ENCODE results near the gene SNX25.
A peak's percentile ranks its signal among the peaks of the same experiment; 100 is the strongest.
"Not testable (repeated sequence)": the region's sequence is repeated elsewhere in the genome, so short reads cannot be mapped to it uniquely, and the experiment has no call there.

Gene SNX25

DNA sequence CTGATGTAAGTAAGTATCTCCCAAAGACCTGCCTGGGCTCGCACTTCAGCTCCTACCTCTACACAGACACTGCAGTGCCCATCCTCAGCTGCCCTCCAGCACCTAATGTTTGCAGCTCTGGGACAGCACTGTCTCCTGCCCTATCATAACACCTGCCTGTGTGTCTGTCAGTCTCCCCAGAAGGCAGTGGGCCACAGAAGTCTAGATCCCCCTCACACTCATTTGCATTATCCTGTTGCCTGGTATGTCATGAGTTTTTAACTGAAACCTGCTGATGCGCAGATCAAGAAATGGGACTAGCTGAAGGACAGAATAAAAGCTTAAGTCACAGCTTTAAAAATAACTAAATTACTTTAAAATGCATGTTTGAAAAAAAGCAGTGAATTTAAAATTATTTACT, 143.3 kb downstream of the SNX25 start:
- DNase-seq: no peak

DNA sequence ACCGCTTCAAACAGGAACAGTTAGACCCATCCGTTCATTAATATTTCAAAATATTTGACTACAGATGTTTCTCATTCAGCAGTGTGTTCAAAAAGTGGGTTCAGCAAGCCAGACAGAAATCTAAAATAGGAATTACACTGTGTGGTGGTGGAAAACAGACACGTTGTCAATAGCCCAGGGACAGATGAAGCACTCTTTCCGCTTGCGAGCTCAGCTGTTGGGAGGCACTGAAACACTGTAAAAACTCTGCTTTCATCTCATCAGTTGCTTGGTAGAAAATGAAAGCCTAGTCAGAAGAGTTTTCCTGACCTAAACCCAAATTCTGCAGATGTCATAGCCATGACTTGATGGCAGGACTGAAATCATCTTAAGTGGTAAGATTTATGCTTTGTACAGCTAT, 147.8 kb downstream of the SNX25 start:
- DNase-seq: peak; percentile 30

DNA sequence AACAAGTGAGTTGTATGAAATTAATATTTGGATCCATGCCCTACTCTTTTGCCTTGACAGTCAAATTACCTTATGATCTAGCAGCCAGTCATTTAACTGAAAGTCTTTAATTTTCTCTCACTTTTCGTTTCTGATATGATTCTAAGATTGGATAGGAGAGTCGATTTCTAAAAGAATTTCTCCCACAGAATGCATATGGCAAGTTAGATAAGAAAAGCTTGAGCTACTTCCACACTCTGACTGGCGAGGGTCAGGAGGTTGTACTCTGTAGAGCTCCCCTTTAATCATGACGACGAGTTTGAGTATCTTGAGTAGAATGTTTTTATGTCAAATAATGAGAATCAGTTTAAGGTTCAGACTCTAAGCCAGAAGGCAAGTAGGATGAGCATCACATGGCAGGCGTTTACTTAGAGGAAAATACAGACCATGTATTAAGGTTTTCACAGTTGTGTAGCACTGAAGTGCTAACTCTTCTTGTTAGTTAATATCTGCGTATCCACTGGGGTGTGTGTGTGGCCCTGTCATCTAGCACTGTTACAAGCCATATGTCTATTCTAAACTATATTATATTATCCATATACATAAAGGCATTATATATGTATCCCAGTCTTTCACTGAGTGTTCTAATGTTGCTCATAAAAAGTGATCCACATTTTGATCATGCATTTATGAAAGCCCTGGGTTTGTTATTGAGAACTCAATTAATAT, 148.5 kb downstream of the SNX25 start:
- no peak for DNase-seq

DNA sequence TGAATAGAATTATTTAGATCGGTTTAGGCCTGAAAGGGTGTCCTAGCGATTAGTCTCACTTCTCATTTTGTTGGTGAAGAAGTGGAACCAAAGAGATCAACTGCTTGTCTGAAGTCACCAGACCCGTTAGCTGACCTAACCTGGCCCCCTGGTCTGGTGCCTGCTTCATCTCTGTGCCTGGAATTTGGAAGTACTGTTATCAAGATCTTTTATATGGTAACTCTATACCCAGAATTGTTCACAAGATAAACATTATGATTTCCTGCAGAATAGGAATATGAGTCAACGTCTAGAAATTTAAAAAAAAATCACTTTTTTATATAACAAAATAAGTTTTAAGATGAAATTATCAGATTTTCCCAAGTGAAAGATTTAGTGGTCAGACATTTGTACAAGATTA, 149.1 kb downstream of the SNX25 start:
- no peak for DNase-seq

DNA sequence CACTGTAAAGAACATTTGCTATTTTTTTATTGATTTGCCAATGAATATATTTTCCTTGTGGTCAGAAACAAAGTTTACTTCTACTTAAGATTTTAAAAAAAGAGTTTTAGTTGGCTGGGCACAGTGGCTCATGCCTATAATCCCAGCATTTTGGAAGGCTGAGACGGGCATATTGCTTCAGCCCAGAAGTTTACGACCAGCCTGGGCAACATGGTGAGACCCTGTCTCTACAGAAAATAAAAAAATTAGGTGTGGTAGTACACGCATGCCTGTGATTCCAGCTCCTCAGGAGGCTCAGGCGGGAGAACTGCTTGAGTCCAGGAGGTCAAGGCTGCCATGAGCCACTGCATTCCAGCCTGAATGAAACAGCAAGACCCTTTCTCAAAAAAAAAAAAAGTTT, 149.6 kb downstream of the SNX25 start:
- DNase-seq: no peak

DNA sequence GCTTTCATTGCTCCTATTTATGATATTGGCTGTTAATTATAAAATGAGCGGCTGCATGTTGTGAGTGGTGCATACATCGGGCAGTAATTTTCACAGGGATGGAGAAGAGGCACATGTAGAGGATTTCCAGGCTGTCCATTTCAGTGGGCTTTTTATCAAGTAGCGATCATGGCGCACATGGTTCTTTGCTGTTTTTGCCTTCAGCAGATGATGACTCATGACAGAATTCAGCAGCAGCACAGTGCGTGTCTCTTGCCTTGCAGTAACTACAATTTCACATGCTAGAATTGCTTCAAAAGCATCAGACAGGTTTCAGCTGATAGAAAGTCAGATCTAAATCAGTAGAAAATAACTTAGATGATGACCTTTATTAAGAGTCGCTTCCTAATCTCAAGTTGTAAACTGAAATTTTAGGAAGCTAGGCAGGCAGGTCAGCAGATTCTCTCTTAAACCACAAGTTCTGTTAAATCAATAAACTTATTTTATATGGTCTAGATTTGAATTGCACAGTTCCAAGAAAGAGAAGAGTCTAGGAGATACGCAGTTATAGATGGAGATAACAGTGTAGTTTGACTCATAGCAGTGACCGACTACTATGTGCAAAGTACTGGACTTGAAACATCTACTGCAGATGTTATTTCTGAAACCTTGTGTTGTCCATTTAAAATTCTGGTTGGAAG, 150.5 kb downstream of the SNX25 start:
- DNase-seq: no peak

DNA sequence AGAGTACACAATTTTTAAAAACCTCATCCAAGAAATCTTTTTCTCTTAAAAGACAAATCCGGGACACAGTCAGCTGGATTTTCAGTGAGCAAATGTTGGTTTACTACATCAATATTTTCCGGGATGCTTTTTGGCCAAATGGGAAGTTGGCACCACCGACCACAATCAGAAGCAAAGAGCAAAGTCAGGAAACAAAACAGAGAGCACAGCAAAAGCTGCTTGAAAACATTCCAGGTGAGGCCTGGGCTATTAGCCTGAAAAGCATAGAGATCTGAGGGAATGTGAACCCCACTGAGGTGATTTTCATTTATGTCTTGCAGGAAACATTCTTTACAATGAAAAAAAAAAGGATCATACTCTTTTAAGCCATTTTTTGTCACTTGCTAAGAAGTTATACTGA, 152.5 kb downstream of the SNX25 start:
- no peak for DNase-seq

DNA sequence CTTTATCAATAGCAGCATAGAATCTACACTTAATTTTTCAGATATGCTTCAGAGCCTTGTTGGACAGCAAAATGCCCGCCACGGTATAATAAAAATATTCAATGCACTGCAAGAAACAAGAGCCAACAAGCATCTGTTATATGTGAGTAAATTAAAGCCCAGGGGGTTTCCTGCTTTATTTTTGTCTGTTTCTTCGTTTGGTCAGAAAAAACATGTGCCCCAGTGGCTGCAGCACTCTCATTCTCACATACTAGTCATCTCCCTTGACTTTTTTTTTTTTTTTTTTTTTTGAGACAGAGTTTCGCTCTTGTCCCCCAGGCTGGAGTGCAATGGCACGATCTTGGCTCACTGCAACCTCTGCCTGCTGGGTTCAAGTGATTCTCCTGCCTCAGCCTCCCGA, 153.2 kb downstream of the SNX25 start:
- DNase-seq: not testable (repeated sequence)

DNA sequence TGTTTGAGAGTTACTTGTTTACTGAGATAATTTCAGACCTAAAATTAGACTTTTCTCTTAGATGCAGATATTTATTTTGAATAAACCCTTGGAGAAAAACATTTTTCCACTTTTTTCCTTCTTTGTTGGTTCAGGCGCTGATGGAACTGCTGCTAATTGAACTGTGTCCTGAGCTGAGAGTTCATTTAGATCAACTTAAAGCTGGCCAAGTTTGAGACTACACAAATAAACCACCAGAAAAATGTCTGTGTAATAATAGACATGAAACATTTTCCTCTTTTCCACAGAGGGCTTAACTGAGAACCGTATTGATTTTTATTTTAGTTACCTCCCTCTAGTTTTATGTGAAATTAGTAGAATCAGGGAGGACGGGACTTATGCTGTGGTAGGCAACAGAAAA, 153.9 kb downstream of the SNX25 start:
- no peak for DNase-seq

DNA sequence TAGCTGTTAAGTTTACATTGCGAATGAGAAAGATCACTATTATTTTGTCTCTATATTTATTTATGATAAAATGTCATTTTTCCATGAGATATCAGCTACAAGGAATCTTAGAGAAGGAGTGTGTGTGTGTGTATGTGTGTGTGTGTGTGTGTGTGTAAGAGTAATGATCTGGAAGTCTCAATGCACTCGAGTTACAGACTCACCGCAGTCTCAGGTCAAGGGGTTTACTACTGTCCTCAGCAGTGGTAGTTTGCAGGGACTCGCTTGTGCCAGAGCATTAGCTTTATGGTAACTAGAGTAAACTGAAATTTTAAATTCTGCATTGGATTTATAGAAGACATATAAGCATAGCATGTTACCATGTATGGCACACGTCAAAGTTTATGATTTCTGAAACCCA, 155.5 kb downstream of the SNX25 start:
- DNase-seq: no peak

DNA sequence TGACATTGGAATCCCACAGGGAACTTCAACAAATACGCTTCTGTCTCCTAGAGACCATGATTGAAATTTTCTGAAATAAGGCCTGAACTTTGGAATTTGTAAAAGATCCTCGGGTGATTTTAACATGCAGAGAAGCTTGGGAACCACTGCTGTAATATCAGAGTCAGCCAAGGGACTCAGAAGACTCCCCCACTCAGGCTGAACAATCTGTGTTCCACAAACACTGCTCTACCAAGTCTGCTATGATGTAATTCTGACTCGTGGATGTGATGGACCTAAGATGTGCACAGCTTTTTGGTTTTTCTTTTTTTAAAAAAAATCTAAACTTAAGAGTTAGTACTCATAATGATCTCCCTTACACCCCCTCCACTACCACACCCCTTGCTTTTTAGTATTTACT, 160.3 kb downstream of the SNX25 start:
- no peak for DNase-seq

DNA sequence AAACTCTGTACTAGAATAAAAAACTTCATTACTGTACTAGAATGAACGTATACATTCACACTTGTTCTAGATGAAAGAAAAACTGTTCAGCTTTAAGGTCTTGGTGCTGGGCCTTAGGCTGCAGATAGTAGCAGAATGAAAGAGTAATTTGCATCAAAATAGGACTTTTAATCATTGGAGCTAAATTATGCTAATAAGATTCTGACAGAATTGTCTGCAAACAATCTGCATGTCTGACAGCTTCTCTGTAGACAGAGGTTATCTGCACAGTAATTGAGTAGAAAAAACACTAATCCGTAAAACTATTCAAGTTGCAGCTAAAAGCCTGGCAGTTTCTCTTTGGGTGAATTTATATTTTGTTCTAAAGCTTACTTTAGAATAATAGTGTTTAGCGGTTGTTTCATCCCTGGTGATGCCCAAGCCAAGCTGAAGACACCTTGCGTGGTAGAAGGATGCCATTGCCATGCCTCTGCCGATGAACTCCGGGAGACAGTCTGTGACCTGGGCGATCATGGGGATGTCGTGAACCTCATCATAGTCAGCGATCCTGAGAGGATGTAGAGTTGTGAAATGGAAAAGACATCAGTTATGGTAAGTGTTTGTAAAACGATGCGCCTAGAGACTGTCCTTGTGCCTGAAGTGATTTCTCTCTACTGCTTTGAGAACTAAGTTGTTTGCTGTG, 161.0 kb downstream of the SNX25 start:
- no peak for DNase-seq

DNA sequence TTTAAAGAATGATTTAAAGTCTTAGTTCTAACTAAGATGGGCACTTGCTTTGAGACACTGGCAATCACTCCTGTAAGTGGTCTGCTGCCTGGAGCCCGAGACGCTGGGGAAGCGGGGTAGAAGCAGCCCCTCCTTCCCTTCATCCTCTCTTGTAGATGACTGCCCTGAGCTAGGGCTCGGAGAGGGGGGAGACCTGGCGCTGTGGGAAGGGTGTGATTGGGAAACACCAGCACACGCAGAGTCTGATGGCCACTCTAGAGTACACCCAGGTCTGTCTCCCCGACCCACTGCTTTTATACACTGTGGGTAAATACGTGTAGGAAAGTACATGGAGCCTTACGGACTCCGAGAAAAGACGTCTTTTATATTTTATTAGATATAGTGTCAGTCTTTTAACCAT, 162.3 kb downstream of the SNX25 start:
- no peak for DNase-seq

DNA sequence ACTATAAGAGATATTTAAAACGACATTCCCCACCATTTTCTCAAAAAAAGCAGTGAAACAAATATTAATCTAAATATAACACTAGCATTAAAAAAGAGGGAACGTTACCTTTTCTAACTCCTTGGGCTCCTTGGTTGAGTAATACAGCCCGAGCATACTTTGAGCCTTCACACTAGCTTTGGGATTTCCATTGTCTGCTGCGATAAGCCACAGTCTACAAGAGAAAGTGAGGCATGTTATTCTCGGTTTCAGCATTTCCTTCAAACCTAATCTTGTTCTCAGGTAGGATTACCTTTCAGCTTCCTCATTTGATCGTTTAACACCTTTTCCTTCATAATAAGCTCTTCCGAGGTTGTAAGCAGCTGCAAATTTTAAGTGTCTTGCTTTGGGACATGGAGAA, 164.6 kb downstream of the SNX25 start:
- no peak for DNase-seq

DNA sequence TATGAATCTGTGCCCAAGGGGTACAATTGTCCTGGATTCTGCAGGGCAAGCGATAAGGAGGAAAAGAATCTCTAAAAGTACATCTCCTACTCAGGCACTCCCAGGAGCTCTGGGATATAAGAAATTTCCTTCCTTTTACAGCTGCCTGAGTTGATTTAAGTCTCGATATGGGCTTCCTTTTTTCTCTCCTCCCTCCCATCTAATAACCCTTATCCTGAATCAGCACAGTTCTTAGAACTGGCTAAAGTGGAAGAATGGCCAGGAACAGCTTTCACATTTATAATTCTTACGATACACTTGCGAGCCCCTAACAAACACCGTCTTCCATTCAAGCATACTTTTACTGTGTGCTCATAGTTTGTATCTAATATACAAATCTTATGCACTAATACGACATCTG, 165.2 kb downstream of the SNX25 start:
- DNase-seq: no peak

DNA sequence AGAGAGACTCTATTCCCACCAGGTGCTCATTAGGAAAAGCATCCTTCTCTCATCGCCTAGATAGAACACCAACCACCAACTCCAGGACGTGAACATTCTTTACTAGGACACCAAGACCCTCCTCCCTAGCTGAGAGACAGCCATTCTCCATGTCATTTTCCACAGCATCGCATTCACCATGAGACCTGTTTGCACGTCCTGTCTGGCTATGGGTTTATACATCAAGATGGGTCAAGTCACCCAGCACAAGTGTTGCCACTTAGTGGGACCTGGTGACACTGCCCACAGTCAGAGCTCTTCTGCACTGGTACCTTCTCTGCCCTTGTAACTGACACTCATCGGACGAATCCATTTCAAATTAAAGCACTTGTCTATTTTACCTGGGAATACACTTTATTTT, 168.9 kb downstream of the SNX25 start:
- no peak for DNase-seq

DNA sequence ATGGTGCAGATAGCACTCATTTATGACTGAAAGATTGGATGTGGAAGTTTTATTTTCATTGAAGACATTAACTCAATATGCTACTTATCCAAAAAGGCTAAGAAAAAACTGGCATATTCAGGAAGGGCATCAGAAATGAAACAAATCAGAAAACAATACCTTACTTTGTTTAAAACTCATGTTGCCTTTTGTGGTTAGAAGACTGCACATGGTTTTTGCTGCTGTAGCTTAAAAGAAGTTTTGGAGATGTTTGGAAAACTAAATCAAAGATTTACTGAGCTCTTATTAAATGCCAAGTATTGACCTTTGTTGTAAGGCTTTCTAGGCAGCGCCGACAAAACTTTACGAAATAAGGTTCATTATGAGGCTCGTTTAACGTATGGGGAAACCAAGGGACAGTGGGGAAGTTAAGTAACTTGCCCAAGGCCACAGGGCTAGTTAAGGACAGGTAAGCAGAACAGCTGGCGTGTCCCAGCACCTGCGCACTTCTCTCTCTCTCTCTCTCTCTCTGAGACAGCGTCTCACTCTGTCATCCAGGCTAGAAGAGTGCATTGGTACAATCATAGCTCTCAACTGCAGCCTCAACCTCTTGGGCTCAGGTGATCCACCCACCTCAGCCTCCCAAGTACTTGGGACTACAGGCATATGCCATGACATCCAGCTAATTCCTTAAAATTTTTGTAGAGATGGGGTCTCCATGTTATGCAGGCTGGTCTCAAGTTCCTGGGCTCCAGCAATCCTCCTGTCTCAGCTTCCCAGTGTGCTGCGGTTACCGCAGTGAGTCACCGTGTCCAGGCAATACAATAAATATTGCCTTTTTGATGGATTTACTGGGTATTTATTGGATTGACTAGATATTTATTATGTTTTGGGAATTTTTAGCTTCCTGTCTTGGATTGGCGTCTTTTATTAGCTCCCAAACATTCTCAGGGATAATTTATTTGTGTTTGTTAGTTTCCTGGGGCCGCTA, 170.2 kb downstream of the SNX25 start:
- no peak for DNase-seq

DNA sequence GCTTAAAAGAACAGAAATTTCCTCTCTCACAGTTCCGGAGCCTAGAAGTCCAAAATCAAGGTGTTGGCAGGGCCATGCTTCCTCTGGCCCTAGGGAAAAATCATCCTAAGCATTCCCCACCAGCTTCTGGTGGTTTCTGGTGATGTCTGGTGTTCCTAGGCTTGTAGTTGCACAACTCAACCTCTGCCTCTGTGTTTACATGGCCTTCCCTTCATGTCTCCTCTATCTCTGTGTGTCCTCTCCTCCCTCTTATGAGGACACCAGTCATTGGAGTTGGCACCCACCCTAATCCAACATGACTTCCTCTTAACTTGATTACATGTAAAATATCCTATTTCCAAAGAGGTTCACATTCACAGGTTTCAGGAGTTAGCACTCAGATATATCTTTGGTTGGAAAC, 170.9 kb downstream of the SNX25 start:
- no peak for DNase-seq

DNA sequence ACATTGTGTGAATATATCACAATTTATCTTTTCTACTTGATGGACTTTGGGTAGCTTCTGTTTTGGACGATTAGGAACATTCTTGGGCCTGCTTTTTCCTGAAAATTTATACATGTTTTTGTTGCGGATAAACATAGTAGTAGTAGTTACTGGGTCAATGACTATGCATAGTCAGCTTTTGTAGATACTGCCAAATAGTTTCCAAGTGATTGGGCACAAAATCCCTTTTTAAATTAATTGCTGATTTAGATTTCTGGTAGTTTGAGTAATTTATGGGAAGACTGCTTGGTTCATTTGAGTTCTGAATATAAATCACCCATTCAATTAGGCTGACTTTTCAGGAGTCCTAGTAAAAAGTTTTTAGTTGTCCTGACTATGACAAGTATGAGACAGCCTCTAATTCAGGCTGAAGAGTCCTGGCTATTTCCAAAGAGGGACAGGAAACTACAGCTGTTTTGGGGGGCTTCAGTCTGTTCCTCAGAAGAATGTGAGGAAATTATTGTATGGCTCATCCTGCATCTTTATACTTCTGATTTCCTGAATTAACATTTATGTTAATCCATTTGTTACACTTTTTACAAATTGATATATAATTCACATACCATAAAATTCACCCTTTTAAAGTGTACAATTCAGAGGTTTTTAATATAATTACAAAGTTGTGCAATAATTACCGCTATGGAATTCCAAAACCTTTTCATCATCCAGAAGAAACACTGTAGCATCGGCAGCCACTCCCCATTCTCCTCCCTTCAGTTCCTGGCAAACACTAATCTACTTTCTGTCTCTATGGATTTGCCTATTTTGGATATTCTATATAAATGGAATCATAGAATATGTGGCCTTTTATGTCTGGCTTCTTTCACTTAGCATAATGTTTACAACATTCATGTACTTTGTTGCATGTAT, 172.1 kb downstream of the SNX25 start:
- DNase-seq: no peak

DNA sequence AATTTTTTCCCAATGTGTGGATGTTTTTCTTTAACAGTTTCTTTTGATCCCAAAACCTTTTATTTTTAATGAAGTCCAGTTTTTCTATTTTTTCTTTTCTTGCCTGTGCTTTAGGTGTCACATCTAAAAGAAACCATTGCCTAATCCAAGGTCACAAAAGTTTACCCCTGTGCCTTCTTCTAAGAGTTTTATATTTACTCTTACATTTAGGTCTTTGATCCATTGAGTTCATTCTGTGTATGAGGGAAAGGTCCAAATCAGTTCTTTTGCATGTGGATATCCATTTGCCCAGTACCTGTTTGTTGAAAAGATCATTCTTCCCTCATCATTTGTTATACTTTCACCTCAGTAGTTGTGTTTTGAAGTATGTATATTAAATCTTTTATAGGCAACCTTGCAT, 173.4 kb downstream of the SNX25 start:
- DNase-seq: no peak

DNA sequence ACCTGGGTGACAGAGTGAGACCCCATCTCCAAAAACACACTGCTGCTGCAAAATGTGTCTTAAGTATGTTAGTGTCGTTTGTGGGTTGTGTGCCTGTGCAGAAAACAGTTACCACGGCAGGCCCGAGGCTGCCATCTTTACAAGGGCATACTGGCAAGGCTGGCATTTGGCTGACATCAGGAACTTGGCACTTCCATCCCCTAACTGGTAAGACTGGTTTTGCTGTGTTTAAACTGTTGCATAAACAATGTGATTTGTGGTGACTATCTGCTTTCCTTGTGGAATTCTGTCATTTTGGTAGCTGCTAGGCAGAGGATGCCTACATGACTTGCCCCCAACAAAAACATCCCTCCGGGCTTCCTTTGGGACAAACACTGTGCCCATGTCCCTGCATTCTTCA, 174.1 kb downstream of the SNX25 start:
- DNase-seq: no peak

DNA sequence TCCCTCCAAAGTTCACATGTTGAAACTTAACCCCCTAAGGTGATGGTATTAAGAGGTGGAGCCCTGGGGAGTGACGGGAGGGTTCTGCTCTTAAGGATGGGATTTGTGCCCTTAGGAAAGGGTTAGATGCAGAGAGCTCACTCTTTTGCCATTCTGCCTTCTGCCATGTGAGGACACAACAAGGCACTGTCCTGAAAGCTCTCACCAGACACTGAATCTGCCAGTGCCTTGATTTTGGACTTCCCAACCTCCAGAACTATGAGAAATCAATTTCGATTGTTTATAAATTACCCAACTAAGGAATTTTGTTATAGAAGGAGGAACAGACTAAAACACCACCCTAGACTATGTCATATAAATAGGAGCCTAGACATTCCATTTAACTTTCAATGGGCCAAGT, 174.7 kb downstream of the SNX25 start:
- no peak for DNase-seq

Data from activated CD4-positive, alpha-beta T cell treated with anti-CD3 and anti-CD28 coated beads for 48 hours (primary cell).